ENCODE data around the gene SH2D5.

The SH2D5 gene

GRCh38 chr1:20700636-20701215, 31.8 kb downstream of the SH2D5 start:
- no peak for TF ChIP-seq CTCF (IDR thresholded peaks at IDR 0.05; ENCODE audit: low read depth, low read length, missing control alignments)
- no peak for DNase-seq (ENCODE audit: low read depth)
- no peak overlapping the region for H3K4me3 ChIP-seq (ENCODE audit: low read depth, low read length)

- no peak for DNase-seq (ENCODE audit: low read depth)
- TF ChIP-seq CTCF (IDR thresholded peaks at IDR 0.05; ENCODE audit: low read depth, low read length, missing control alignments) = no peak
- H3K4me3 ChIP-seq (ENCODE audit: low read depth, low read length) = no peak overlapping the region
Measured at GRCh38 chr1:20699558-20699957, 32.9 kb downstream of the SH2D5 start.

GRCh38 chr1:20698195-20698910, 34.1 kb downstream of the SH2D5 start:
- no peak for TF ChIP-seq CTCF (IDR thresholded peaks at IDR 0.05; ENCODE audit: low read depth, low read length, missing control alignments)
- no peak overlapping the region for H3K4me3 ChIP-seq (ENCODE audit: low read depth, low read length)
- DNase-seq (ENCODE audit: low read depth) = no peak

GRCh38 chr1:20697563-20697962, 34.9 kb downstream of the SH2D5 start:
- no peak overlapping the region for H3K4me3 ChIP-seq (ENCODE audit: low read depth, low read length)
- no peak for DNase-seq (ENCODE audit: low read depth)
- no peak for TF ChIP-seq CTCF (IDR thresholded peaks at IDR 0.05; ENCODE audit: low read depth, low read length, missing control alignments)

- TF ChIP-seq CTCF (IDR thresholded peaks at IDR 0.05; ENCODE audit: low read depth, low read length, missing control alignments) = peak; percentile 96
- DNase-seq (ENCODE audit: low read depth) = peak; percentile 16
Measured at GRCh38 chr1:20696397-20697333, 35.8 kb downstream of the SH2D5 start.

GRCh38 chr1:20695515-20695914, 37.0 kb downstream of the SH2D5 start:
- DNase-seq (ENCODE audit: low read depth) = no peak
- H3K4me3 ChIP-seq (ENCODE audit: low read depth, low read length) = no peak overlapping the region
- no peak for TF ChIP-seq CTCF (IDR thresholded peaks at IDR 0.05; ENCODE audit: low read depth, low read length, missing control alignments)

More at GRCh38 chr1:20696397-20697333, 35.8 kb downstream of the SH2D5 start:
- peak overlapping the region; percentile 49 for H3K4me3 ChIP-seq (ENCODE audit: low read depth, low read length)

All from GM12864 (cell line).